Memory B cell (primary cell): ENCODE data around the gene MIOX.
"Not testable (repeated sequence)": the region's sequence is repeated elsewhere in the genome, so short reads cannot be mapped to it uniquely, and the experiment has no call there.

ENCODE experiments used
- ATAC-seq: fragments of 150-1000 bp; cut with Tn5 transposase; 2 replicates; pipeline ENCODE4 v1.10.0; 2021; ENCODE audit warnings: low read depth, mild to moderate bottlenecking, moderate library complexity
- DNase-seq, 2 donors: peaks; one replicate each; pipeline ENCODE4 v3.0.0; 2022; ENCODE audit warnings: low spot score in 2 of 2
- H3K27ac Mint-ChIP-seq: one replicate; pipeline ENCODE4 v1.8.0; 2022; ENCODE audit warnings: mild to moderate bottlenecking, moderate library complexity, mixed read lengths
- H3K27me3 Mint-ChIP-seq: one replicate; pipeline ENCODE4 v1.8.0; 2022; ENCODE audit warnings: mixed read lengths
- H3K36me3 Mint-ChIP-seq: one replicate; pipeline ENCODE4 v1.8.0; 2022; ENCODE audit warnings: mild to moderate bottlenecking, mixed read lengths
- H3K4me1 Mint-ChIP-seq: one replicate; pipeline ENCODE4 v1.8.0; 2022; ENCODE audit warnings: mixed read lengths
- H3K4me3 Mint-ChIP-seq: one replicate; pipeline ENCODE4 v1.8.0; 2022; ENCODE audit warnings: mild to moderate bottlenecking, moderate library complexity, mixed read lengths
- H3K9me3 Mint-ChIP-seq: one replicate; pipeline ENCODE4 v1.8.0; 2022; ENCODE audit warnings: mixed read lengths

MIOX gene

GRCh38 chr22:50517495-50518260 is 31.0 kb downstream of the MIOX start:
- H3K4me1 Mint-ChIP-seq, result peaks cover 8% of the 10 kb centered on the region
- no peaks in the 10 kb centered on the region for H3K9me3 Mint-ChIP-seq
- H3K36me3 Mint-ChIP-seq, result peaks cover 14% of the 10 kb centered on the region
- DNase-seq, result no peak
- no peak overlapping the region for H3K4me3 Mint-ChIP-seq
- H3K27ac Mint-ChIP-seq, result peak overlapping the region; percentile 50
- H3K27me3 Mint-ChIP-seq, result no peaks in the 10 kb centered on the region
- no peak for ATAC-seq

DNA sequence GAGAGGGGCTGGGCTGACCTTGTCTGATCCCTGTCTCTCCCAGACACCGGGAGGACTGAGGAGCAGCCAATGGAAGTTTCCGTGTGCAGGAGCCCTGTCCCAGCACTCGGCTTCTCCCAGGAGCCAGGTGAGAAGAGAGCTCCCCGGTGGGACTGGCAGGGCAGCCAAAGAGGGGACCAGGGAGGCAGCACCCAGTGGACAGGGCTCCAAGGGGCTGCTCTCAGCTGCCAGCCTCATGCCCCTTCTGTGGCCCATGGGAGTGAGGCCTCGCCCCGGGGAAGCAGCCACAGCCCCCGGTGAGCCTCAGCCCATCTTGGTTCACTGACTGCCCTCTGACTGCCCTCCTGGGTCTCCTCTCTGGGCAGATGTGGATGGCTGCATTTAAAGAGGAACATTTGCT is 31.9 kb downstream of the MIOX start:
- Mint-ChIP-seq H3K4me1 (peaks cover 8% of the 10 kb centered on the region), H3K9me3 (no peaks in the 10 kb centered on the region), H3K4me3 (no peak overlapping the region), H3K36me3 (peaks cover 14% of the 10 kb centered on the region), H3K27ac (no peak overlapping the region), H3K27me3 (no peaks in the 10 kb centered on the region)
- DNase-seq (no peak), ATAC-seq (no peak)

DNA sequence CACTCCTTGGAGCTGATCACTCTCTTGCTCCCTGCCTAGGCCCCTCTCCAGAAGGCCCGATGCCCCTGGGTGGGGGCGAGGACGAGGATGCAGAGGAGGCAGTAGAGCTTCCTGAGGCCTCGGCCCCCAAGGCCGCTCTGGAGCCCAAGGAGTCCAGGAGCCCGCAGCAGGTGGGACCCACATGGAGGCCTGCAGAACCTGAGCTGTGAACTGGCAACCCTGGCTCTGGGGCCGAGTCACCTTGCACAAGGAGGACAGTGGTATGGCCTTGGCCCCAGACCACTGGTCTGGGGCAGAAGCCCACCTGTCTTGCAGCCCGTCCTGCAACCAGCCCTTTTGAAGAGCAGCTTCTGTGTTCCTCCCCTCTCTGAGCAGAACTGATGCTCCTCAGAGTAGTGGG is 32.5 kb downstream of the MIOX start:
- Mint-ChIP-seq H3K36me3 (peaks cover 14% of the 10 kb centered on the region), H3K9me3 (no peaks in the 10 kb centered on the region), H3K4me1 (peaks cover 8% of the 10 kb centered on the region), H3K27ac (no peak overlapping the region), H3K27me3 (no peaks in the 10 kb centered on the region), H3K4me3 (no peak overlapping the region)
- ATAC-seq (no peak), DNase-seq (no peak)

- peaks cover 10% of the 10 kb centered on the region for H3K4me1 Mint-ChIP-seq
- not testable (repeated sequence) for H3K9me3 Mint-ChIP-seq, H3K4me3 Mint-ChIP-seq, H3K27me3 Mint-ChIP-seq, H3K27ac Mint-ChIP-seq, DNase-seq, H3K36me3 Mint-ChIP-seq, ATAC-seq
These were observed 33.5 kb downstream of the MIOX start for GRCh38 chr22:50520184-50520583.

GRCh38 chr22:50520826-50521453 is 34.3 kb downstream of the MIOX start:
- H3K36me3 Mint-ChIP-seq, result peaks cover 5% of the 10 kb centered on the region
- DNase-seq, result no peak
- H3K4me1 Mint-ChIP-seq, result peaks cover 8% of the 10 kb centered on the region
- H3K4me3 Mint-ChIP-seq, result no peak overlapping the region
- no peaks in the 10 kb centered on the region for H3K27me3 Mint-ChIP-seq
- no peaks in the 10 kb centered on the region for H3K9me3 Mint-ChIP-seq
- H3K27ac Mint-ChIP-seq, result no peak overlapping the region
- no peak for ATAC-seq

- ATAC-seq (no peak), DNase-seq (no peak)
- Mint-ChIP-seq H3K4me1 (peaks cover 9% of the 10 kb centered on the region), H3K36me3 (peaks cover 5% of the 10 kb centered on the region), H3K4me3 (no peak overlapping the region), H3K27me3 (no peaks in the 10 kb centered on the region), H3K27ac (no peak overlapping the region), H3K9me3 (no peaks in the 10 kb centered on the region)
These were observed 35.1 kb downstream of the MIOX start for GRCh38 chr22:50521710-50522109.

- peaks cover 5% of the 10 kb centered on the region for H3K36me3 Mint-ChIP-seq
- H3K4me3 Mint-ChIP-seq, result no peak overlapping the region
- peaks cover 15% of the 10 kb centered on the region for H3K4me1 Mint-ChIP-seq
- no peak for ATAC-seq
- no peak for DNase-seq
- H3K27me3 Mint-ChIP-seq, result no peaks in the 10 kb centered on the region
- H3K27ac Mint-ChIP-seq, result no peak overlapping the region
- H3K9me3 Mint-ChIP-seq, result no peaks in the 10 kb centered on the region
These were observed 35.6 kb downstream of the MIOX start for GRCh38 chr22:50522208-50522805.

GRCh38 chr22:50522806-50523438 is 36.3 kb downstream of the MIOX start:
- no peaks in the 10 kb centered on the region for H3K9me3 Mint-ChIP-seq
- DNase-seq (no peak), ATAC-seq (no peak)
- H3K27ac Mint-ChIP-seq, result no peak overlapping the region
- H3K4me1 Mint-ChIP-seq, result peaks cover 20% of the 10 kb centered on the region
- H3K36me3 Mint-ChIP-seq, result peaks cover 5% of the 10 kb centered on the region
- peak overlapping the region; percentile 5 for H3K4me3 Mint-ChIP-seq
- H3K27me3 Mint-ChIP-seq, result no peaks in the 10 kb centered on the region

DNA sequence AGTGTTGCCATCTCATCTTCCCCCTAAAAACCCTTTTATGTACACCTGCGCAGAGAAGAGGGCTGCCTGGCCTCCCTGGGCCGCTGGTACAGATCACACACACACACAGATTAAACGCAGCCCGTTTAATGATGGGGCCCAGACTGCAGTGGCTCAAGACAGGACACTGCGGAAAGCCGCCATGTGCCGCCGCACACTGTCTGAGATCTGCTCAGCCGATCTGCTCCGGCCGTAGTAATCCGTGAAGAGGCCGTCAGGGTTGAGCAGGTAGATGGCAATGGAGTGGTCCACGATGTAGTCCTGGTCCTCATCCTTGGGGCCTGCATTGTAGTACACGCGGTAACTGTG is 36.8 kb downstream of the MIOX start:
- DNase-seq (no peak), ATAC-seq (no peak)
- H3K27me3 Mint-ChIP-seq, result no peaks in the 10 kb centered on the region
- H3K27ac Mint-ChIP-seq, result no peak overlapping the region
- H3K4me1 Mint-ChIP-seq, result peaks cover 21% of the 10 kb centered on the region
- H3K9me3 Mint-ChIP-seq, result no peaks in the 10 kb centered on the region
- H3K4me3 Mint-ChIP-seq, result peak overlapping the region; percentile 5
- H3K36me3 Mint-ChIP-seq, result peaks cover 5% of the 10 kb centered on the region

DNA sequence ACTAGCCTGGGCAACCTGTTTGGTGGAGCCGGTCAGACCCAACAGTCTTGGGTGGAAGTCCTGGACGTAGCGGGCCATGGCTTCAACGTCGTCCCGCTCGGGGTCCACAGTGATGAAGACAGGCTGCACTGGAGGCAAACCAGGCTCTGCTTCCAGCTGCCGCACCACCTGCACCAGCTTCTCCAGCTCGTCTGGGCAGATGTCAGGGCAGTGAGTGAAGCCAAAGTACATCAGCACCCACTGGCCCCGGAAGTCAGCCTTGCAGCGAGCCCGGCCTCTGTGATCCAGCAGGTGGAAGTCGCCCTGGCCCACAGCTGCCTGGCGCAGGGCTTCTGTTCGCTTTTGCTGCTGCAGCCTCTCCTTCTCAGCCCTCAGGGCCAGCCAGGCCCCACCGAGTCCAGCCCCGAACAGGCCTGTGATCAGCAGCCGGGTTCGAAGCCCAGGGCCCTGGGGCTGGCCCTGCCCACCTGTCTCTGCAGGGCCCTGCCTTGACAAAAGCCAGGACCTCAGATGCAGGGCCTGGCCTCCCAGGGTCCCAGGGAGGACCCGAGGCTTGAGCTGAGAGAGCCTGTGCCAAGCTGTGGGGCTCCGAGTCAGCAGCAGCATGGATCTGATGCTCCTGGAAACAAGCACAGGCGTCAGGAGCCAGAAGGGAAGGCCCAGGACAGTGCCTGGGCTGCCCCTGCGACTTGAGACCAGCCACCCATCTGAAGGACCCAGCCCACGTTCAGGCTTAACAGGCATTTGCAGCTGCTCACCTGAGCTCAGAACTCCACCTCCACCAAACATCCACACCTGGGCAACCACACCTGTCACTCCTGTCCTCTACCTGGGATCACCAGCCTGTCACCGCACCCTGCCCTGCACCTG is 37.4 kb downstream of the MIOX start:
- ATAC-seq, result no peak
- H3K36me3 Mint-ChIP-seq, result peaks cover 5% of the 10 kb centered on the region
- peaks cover 24% of the 10 kb centered on the region for H3K4me1 Mint-ChIP-seq
- H3K4me3 Mint-ChIP-seq, result peak overlapping the region; percentile 88
- peak overlapping the region; percentile 95 for H3K27ac Mint-ChIP-seq
- DNase-seq, result peak in 1 of 2 donors; percentile 20
- H3K27me3 Mint-ChIP-seq, result no peaks in the 10 kb centered on the region
- no peaks in the 10 kb centered on the region for H3K9me3 Mint-ChIP-seq

DNA sequence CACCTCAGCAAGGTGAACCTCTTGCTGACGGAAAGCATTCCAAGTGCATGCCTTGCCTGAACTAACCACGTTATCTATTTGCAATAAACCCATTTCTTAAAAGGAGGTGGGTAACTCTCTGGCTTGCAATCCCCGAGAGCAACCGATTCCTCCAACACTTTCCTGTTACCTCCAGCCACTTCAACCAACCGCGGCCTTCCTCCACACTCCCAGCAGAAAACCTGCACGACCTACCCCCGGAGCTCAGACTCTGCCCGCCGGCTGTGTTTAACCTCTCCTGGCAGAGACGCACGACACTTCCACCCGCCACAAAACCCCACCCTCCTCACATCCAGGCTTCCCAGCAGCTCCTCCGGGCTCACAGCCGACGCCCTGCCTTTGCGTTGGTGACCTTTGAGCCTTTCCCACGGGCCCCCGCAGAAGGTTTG is 38.0 kb downstream of the MIOX start:
- H3K9me3 Mint-ChIP-seq, result no peaks in the 10 kb centered on the region

DNA sequence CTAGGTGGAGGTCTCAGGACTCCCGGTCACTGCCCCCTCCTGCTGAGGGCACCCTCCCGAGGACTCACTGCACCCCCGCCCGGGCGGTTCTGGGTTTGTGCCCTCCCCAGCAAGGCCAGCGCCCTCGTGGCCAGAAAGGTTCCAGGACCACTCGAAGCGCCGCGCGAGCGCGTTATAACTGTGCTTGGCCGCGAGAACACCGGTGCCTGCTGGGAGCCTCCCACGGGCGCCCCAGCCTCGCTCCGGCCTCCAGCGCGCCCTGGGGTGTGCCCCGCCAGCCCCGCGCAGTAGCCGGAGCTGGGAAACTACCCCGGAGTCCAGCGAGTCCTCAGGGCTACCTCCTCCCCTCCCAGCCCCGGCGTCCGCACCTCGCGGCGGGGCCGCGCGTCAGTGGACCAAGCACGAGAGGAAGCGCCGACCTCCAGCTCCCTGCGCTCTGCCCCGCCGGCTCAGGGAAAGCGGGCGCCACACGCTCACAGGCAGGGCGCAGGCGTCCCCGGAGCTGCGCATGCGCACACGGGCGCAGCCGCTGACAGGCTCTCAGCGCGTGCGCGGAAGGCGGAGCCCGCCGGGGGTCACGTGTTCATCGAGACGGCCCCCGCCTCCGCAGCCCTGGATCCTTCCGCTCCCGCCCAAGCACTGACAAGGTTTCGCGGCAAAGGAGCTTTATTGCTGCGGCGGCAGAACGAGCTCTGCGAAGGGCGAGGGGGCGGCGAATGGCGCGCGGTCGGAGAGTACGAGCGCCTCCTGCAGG is 38.6 kb downstream of the MIOX start, which contains the start of gene SCO2:
SCO2 (minus strand) TSS at position 495 of the 754 bp plus-strand sequence. CDS start 1,187 bp downstream, outside the sequence.
- H3K4me1 Mint-ChIP-seq, result peaks cover 24% of the 10 kb centered on the region
- H3K36me3 Mint-ChIP-seq, result peaks cover 5% of the 10 kb centered on the region
- peak; percentile 58 for ATAC-seq

More for the DNA sequence above, 38.0 kb downstream of the MIOX start:
- no peak for DNase-seq
- H3K27ac Mint-ChIP-seq, result peak overlapping the region; percentile 95
- H3K27me3 Mint-ChIP-seq, result no peaks in the 10 kb centered on the region
- ATAC-seq, result no peak
- H3K36me3 Mint-ChIP-seq, result peaks cover 5% of the 10 kb centered on the region
- H3K4me1 Mint-ChIP-seq, result peaks cover 24% of the 10 kb centered on the region
- H3K4me3 Mint-ChIP-seq, result peak overlapping the region; percentile 88

GRCh38 chr22:50525858-50526107 is 39.1 kb downstream of the MIOX start:
- Mint-ChIP-seq H3K27ac (peak overlapping the region; percentile 95), H3K27me3 (no peaks in the 10 kb centered on the region), H3K36me3 (peaks cover 5% of the 10 kb centered on the region), H3K9me3 (no peaks in the 10 kb centered on the region), H3K4me3 (peak overlapping the region; percentile 88), H3K4me1 (peaks cover 24% of the 10 kb centered on the region)
- ATAC-seq (no peak), DNase-seq (no peak)

More for the DNA sequence above, 38.6 kb downstream of the MIOX start, which contains the start of gene SCO2:
- Mint-ChIP-seq H3K27me3 (no peaks in the 10 kb centered on the region), H3K9me3 (no peaks in the 10 kb centered on the region), H3K27ac (peak within 1 kb of the TSS; percentile 95), H3K4me3 (peak within 1 kb of the TSS; percentile 88)
- DNase-seq, result peak; percentile 96 to 97
